AG09319 (cell line): ENCODE measurements around the gene EPB41L2.

Experiments
- DNase-seq: peaks from one replicate; pipeline ENCODE4 v3.0.0-alpha.2; 2010; ENCODE audit warnings: low read depth; ENCODE audit errors: extremely low read depth
- CTCF ChIP-seq: IDR thresholded peaks from 2 replicates; pipeline ENCODE4 v1.5.1; 2011; ENCODE audit warnings: low read depth, mild to moderate bottlenecking, inconsistent platforms, low read length, moderate library complexity

Gene EPB41L2

GRCh38 chr6:130843575-130844320, 219.3 kb downstream of the EPB41L2 start:
- TF ChIP-seq CTCF, result peak; percentile 50
- DNase-seq, result peak; percentile 11

- no peak for TF ChIP-seq CTCF
- DNase-seq, result no peak
Observed at GRCh38 chr6:130841128-130841728, 221.8 kb downstream of the EPB41L2 start.

- no peak for TF ChIP-seq CTCF
Observed at GRCh38 chr6:130840050-130840449, 223.0 kb downstream of the EPB41L2 start.

GRCh38 chr6:130839379-130839778, 223.7 kb downstream of the EPB41L2 start:
- no peak for DNase-seq
- no peak for TF ChIP-seq CTCF

More at GRCh38 chr6:130840050-130840449, 223.0 kb downstream of the EPB41L2 start:
- DNase-seq, result no peak

- no peak for TF ChIP-seq CTCF
- DNase-seq, result no peak
Observed at GRCh38 chr6:130838951-130839350, 224.1 kb downstream of the EPB41L2 start.

- DNase-seq, result no peak
- TF ChIP-seq CTCF, result no peak
Observed at GRCh38 chr6:130838250-130838860, 224.7 kb downstream of the EPB41L2 start.

GRCh38 chr6:130837067-130837466, 226.0 kb downstream of the EPB41L2 start:
- no peak for TF ChIP-seq CTCF

More at GRCh38 chr6:130837067-130837466, 226.0 kb downstream of the EPB41L2 start:
- no peak for DNase-seq
